ENCODE measurements around the gene SLC25A41.

DNA sequence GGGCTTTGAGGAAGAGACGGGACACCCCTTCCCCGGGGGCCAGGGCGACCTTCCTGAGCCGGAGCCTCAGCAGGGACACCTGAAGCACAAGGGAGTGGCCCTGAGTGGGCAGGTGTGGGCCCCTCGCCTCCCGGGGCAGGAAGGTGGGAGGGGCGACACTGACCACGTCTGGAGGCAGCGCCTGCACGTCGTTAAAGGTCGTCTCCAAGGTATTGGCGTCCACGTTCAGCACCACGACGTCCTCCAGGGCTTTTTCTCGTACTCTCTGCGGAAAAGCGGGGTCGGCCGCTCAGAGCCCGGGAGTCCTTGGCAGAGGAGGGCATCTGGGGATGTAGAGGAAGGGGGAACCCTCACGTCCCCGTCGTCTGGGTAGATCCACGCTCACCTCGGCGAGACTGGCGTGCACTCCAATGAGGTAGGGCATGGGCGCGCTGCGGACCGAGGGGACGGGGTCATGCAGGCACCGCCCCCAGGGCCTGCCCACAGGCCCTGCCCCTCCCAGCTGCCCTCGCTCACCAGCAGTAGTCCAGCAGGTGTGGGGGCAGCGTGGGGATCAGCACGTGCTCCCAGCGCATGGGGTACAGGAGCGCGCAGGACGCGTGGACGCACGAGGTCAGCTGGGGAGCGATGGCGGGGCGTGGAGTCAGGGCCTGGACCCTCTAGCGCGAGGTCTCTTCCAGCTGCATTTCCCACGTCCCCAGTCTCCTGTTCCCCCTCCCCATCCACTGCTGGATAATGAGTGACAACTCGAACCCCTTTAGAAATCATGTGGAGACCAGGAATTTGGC is 42.0 kb upstream of the SLC25A41 start:
- TF ChIP-seq POLR2A (IDR thresholded peaks at IDR 0.05) (no peak), CTCF (IDR thresholded peaks at IDR 0.05) (no peak)

Data from right lobe of liver (tissue), 4 donors.